GM18505 (cell line): ENCODE data around the gene ACAP3.

Source experiments
- ATAC-seq: cut with Tn5 transposase; IDR thresholded peaks from one replicate; pipeline ENCODE4 v1.9.1; 2021; ENCODE audit not compliant: unreplicated experiment
- POLR2A ChIP-seq: IDR thresholded peaks from 4 replicates; pipeline ENCODE4 v1.6.1; 2011; ENCODE audit warnings: borderline replicate concordance; ENCODE audit not compliant: insufficient read depth, insufficient read length; ENCODE audit errors: extremely low read depth

Gene ACAP3

DNA sequence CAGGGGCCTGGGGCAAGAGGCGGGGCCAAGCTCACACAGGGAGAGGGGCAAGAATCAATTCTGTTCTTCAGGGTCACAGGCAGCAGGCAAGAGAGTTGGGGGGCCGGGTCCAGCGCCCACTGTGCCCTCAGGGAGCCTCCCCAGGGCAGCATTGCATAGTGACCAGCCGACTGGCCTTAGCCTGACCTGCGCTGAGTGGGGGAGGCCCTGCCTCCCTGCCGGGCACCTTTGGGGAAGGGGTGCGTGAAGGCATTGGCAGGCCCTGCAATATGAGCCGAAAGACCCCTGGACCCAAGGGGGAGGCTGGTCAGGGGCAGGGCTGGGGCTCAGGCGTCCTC, 15.3 kb downstream of the ACAP3 start:
- ATAC-seq, result no peak
- no peak for TF ChIP-seq POLR2A

DNA sequence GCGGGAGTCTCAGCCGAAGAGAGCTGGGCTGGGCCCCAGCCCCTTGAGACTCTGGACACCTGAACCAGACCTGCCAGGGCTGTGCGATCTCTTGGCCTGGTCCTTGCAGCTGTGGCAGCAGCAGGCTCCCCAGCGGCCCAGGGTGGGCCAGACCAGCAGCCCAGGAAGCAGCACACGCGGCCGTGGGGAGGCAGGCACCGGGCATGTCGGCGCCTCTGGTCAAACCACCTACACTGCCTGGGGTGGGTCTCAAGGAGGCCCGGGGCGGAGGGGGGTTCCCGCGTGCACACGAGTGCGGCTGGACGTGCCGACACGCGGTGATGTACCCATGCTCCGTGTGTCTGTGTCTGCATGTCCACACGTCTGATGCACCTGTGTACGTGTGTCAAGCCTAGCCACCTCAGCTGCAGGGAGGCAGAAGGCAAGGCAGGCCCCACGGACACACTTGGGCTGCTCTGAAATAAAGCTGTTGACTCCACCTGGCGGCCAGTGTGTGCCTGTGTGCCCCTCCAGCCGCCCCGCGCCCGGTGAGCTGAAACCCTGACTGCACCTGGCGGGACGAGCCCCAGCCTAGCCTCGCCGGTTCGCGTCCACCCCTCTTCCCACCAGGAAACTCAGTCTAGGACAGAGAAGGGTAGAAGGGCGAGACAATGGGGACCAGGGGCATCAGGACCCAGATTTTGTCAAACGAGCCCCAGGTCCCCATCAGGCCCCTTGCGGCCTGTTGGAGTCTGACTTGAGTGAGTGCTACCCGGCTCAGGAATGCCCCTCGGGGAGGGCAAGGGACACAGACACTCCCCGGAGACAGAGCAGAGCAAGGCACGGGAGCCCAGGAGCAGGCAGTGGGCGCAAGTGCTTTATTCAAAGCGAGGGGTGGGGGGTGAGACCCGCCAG, 15.9 kb downstream of the ACAP3 start:
- peak; percentile 46 for ATAC-seq
- TF ChIP-seq POLR2A, result no peak

DNA sequence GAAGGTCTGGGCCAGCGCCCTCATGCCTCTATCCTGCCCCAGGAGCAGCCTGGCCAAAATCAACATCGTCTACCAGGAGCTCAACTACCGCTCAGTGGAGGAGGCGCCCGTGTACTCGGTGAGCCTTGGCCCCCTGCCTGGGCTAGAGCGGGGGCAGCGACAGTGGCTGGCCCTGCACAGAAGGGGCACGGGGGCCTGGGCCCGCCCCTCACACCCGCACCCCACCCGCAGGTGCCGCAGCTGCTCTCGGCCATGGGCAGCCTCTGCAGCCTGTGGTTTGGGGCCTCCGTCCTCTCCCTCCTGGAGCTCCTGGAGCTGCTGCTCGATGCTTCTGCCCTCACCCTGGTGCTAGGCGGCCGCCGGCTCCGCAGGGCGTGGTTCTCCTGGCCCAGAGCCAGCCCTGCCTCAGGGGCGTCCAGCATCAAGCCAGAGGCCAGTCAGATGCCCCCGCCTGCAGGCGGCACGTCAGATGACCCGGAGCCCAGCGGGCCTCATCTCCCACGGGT, 16.7 kb downstream of the ACAP3 start:
- no peak for ATAC-seq
- no peak for TF ChIP-seq POLR2A

DNA sequence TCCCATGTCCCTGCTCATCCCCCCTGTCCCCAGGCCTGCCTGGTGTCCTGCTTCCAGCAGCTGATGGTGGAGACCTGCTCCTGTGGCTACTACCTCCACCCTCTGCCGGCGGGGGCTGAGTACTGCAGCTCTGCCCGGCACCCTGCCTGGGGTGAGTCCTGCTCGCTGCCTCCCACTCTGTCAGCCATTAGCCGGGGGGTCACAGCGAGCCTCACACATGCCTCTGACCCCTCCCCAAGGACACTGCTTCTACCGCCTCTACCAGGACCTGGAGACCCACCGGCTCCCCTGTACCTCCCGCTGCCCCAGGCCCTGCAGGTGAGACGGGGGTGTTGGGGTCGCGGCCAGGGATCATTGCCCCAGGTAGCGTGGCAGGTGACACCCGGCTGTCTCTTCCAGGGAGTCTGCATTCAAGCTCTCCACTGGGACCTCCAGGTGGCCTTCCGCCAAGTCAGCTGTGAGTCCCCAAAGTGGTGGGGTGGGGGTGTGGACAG, 17.4 kb downstream of the ACAP3 start:
- no peak for TF ChIP-seq POLR2A
- ATAC-seq, result no peak

DNA sequence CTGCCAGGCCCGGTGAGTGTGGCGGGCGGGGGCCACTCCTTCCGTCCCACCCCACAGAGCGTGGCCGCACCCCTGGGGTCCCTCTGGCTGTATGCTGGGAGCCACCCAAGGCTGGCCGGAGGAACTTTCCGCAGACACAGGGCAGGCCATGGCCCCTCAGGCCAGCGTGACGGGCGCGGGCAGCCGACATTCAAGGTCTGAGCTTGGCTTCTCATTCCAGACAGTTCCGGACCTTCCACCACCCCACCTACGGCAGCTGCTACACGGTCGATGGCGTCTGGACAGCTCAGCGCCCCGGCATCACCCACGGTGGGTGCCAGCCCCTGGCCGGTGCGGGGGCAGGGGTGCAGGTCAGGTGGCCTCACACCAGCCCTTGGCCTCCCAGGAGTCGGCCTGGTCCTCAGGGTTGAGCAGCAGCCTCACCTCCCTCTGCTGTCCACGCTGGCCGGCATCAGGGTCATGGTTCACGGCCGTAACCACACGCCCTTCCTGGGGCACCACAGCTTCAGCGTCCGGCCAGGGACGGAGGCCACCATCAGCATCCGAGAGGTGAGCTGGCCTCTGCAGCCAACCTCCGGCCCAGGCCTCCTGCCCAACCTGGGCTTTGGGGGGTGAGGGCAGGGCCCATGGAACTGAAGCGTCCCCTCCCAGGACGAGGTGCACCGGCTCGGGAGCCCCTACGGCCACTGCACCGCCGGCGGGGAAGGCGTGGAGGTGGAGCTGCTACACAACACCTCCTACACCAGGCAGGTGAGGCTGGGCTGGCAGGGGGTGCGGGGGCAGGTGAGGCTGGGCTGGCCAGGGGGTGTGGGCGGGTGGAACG, 20.2 kb downstream of the ACAP3 start:
- ATAC-seq, result no peak
- TF ChIP-seq POLR2A, result no peak

DNA sequence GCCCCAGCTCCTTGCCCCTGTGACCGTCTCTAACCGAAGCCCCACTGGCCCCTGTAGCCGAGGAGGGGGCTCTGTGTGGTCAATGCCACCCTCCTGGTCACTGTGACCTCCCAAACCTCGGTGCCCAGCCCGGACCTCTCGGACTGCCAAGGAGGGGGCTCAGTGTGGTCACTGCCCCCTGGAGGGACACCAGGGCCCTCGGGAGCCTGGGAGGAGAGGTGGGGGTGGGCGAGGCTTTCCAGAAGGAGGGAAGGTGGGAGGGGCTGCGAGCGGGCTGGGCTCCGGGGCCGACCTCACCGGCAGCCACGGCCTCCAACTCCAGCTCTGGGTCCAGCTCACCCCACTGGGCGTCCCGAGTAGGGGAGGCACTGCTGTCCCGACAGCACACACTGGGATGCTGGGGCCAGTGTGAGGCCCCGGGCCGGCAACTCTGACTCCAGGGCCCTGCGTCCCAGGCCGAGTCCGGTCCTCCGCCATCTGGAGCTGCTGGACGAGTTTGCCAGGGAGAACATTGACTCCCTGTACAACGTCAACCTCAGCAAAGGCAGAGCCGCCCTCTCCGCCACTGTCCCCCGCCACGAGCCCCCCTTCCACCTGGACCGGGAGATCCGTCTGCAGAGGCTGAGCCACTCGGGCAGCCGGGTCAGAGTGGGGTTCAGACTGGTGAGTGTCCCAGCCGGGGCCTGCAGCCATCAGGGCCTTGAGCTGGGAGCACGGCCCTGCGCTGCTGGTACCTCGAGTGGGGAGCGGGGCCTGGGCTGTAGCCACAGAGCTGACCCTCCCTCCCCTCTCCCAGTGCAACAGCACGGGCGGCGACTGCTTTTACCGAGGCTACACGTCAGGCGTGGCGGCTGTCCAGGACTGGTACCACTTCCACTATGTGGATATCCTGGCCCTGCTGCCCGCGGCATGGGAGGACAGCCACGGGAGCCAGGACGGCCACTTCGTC, 21.1 kb downstream of the ACAP3 start:
- no peak for ATAC-seq
- no peak for TF ChIP-seq POLR2A

DNA sequence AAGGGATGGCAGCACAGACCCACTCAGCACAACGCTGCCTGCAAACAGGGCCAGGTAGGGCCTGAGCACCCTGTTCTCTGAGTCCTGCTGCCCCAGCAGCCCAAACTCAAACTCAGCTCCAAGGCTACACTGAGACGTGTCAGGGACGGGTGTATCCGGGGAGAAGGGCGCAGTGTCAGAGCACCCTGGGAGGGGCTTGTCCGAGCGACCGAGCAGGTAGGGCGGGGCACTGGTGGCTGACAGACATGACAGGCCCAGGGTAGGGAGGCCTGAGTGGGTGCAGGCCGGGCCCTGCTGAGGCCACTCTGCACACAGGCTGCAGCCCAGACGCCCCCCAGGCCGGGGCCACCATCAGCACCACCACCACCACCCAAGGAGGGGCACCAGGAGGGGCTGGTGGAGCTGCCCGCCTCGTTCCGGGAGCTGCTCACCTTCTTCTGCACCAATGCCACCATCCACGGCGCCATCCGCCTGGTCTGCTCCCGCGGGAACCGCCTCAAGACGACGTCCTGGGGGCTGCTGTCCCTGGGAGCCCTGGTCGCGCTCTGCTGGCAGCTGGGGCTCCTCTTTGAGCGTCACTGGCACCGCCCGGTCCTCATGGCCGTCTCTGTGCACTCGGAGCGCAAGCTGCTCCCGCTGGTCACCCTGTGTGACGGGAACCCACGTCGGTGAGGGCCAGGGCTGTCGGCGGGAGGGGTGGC, 22.0 kb downstream of the ACAP3 start:
- no peak for TF ChIP-seq POLR2A
- ATAC-seq, result no peak

DNA sequence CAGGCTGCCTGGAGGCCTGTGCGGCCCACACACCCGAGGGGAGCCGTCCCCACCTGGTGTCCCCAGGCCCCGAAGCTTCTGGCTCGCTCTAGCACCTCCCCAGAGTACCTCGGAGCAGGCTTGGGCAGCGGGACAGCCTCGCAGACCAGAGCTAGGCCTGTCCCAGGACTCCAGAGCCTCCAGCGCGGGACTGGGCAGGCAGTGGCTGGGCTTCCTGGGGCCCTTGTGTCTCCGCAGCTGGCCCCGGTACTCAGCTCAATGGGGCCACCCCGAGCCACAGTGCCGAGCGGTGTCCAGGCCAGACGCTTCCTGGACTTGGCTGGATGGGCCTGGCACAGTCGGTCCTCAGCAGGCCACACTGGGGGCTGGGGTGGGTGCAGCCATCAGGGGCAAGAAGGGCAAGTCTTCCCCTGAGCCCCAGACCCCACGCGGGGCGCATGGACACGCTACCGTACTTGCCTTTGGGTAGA, 22.6 kb downstream of the ACAP3 start:
- ATAC-seq, result no peak
- TF ChIP-seq POLR2A, result no peak

DNA sequence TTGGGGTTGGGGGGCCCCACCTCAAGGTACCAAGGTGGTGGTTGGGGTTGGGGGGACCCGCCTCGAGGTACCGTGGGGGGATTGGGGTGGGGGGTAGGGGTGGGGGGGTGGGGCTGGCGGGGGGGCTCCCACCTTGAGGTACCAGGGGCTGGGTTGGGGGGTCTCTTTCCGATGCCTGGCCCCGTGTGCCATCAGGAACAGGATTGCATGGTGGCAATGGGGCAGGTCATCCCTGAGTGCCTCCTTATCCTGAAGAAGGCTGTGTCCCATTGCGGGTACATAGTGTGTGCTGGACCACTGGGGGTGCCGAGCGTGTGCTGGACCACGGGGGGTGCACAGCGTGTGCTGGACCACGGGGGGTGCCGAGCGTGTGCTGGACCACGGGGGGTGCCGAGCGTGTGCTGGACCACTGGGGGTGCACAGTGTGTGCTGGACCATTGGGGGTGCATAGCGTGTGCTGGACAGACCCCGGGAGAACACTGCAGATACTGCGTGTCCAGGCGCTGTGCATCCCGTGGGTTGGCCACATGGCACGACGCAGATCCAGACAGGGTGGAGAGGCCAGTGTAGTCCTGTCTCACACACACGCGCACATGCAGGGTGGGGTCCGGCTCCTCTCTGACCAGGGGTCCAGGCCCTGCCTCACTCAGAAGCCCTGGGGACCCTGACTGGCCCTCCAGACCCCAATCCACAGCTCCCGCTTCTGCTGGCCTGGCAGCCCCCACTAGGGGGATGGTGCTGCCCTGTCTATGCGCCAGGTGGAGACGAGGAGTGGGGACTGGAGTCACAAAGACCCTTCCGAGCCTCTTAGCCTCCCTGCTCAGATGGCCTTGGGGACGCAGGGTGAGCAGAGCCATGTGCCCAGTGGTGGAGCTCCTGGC, 23.3 kb downstream of the ACAP3 start:
- no peak for ATAC-seq
- no peak for TF ChIP-seq POLR2A

DNA sequence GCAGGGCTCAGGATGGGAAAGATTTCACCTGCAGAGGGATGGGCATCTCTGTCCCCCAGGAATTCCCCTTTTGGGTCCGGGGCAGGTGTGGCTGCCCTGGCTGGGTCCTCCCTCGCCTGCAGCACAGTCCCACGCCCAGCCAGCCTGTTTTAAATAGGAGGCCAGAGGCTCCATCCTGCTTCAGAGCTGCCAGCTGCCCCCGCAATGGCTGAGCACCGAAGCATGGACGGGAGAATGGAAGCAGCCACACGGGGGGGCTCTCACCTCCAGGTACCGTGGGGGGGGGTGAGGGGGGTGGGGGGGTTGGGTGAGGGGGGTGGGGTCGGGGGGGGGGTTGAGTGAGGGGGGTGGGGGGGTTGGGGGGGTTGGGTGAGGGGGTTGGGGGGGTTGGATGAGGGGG, 23.9 kb downstream of the ACAP3 start:
- ATAC-seq, result no peak
- TF ChIP-seq POLR2A, result no peak

DNA sequence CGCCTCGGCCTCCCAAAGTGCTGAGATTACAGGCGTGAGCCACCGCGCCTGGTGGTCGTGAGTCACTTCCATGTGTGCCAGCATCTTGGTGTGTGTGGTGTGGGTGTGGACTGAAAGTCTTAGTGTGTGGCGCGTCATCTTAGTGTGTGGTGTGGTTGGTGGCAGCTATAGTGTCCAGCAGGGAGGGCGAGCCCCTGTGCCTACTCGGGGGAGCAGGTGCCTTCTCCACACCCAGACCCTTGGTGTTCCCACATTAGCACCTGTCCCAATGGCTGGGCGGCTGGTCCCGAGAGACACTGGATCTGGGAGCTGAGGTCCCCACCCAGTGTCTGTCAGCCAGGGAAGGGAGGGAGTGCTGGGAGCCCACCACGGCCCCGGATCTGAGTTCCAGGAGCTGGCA, 24.7 kb downstream of the ACAP3 start:
- no peak for TF ChIP-seq POLR2A
- ATAC-seq, result no peak
